Lower leg skin (tissue), 3 donors: ENCODE data around the gene KANK4.

Source experiments
- POLR2A ChIP-seq, 2 donors: fragments of 450-650 bp; IDR thresholded peaks; one replicate each; pipeline ENCODE4 v1.6.1; 2016 to 2017; ENCODE audit warnings: antibody characterized with exemption in 2 of 2, mild to moderate bottlenecking in 1 of 2, moderate library complexity in 1 of 2
- TF ChIP-seq, protein P1 (sequence below), 3 donors: fragments of 450-650 bp; IDR thresholded peaks; one replicate each; pipeline ENCODE4 v1.5.1; 2016; ENCODE audit warnings: antibody characterized with exemption in 3 of 3, mild to moderate bottlenecking in 3 of 3, moderate library complexity in 2 of 3

DNA sequence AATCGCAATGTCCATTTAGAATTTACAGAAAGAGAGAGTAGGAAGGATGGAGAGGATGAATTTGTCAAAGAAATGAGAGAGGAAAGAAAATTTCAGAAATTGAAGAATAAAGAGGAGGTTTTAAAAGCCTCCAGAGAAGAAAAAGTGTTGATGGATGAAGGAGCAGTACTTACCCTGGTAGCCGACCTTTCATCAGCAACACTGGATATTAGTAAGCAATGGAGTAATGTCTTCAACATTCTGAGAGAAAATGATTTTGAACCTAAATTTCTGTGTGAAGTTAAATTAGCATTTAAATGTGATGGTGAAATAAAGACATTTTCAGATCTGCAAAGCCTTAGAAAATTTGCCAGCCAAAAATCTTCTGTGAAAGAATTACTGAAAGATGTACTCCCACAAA lies 112.0 kb downstream of the KANK4 start:
- TF ChIP-seq POLR2A (IDR thresholded peaks at IDR 0.05): no peak
- TF ChIP-seq, protein P1, sequence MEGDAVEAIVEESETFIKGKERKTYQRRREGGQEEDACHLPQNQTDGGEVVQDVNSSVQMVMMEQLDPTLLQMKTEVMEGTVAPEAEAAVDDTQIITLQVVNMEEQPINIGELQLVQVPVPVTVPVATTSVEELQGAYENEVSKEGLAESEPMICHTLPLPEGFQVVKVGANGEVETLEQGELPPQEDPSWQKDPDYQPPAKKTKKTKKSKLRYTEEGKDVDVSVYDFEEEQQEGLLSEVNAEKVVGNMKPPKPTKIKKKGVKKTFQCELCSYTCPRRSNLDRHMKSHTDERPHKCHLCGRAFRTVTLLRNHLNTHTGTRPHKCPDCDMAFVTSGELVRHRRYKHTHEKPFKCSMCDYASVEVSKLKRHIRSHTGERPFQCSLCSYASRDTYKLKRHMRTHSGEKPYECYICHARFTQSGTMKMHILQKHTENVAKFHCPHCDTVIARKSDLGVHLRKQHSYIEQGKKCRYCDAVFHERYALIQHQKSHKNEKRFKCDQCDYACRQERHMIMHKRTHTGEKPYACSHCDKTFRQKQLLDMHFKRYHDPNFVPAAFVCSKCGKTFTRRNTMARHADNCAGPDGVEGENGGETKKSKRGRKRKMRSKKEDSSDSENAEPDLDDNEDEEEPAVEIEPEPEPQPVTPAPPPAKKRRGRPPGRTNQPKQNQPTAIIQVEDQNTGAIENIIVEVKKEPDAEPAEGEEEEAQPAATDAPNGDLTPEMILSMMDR (IDR thresholded peaks at IDR 0.05): no peak
